CD4-positive, CD25-positive, alpha-beta regulatory T cell (primary cell): ENCODE data around the gene GARIN1A. TPM values are rescaled to one million over a fixed set of nuclear protein-coding genes. Genes with fewer than 3 reads are reported as not detected.

ENCODE experiments used
- ATAC-seq, 2 donors: fragments of 150-1000 bp; cut with Tn5 transposase; one replicate each; pipeline ENCODE4 v1.10.0; 2021; ENCODE audit warnings: low read depth in 2 of 2, moderate number of reproducible peaks in 2 of 2, moderate library complexity in 1 of 2
- DNase-seq, 3 donors: peaks; one replicate each; pipeline versions ENCODE4 v3.0.0 to v3.0.0-alpha.2; 2012 to 2022; ENCODE audit warnings: mixed read lengths in 1 of 3
- H3K27ac ChIP-seq: one replicate; pipeline ENCODE4 v1.7.0; 2013; ENCODE audit warnings: mild to moderate bottlenecking, low read length; ENCODE audit not compliant: insufficient read depth, poor library complexity, severe bottlenecking
- H3K27me3 ChIP-seq: one replicate; pipeline ENCODE4 v1.7.0; 2013; ENCODE audit warnings: low read length; ENCODE audit not compliant: control insufficient read depth, insufficient read depth
- H3K36me3 ChIP-seq: one replicate; pipeline ENCODE4 v1.7.0; 2013; ENCODE audit warnings: mild to moderate bottlenecking, low read length, moderate library complexity; ENCODE audit not compliant: control insufficient read depth, insufficient read depth
- H3K4me1 ChIP-seq: 2 replicates; pipeline ENCODE4 v1.7.0; 2013; ENCODE audit warnings: mild to moderate bottlenecking, low read length; ENCODE audit not compliant: insufficient read depth, control insufficient read depth, poor library complexity, severe bottlenecking
- H3K4me3 ChIP-seq: one replicate; pipeline ENCODE4 v1.7.0; 2013; ENCODE audit warnings: low read depth, mild to moderate bottlenecking, low read length, moderate library complexity
- H3K9me3 ChIP-seq, 2 experiments: 1 replicate in 1 of 2; 2 replicates in 1 of 2; pipeline ENCODE4 v1.7.0; 2013; ENCODE audit warnings: low read length in 2 of 2, mild to moderate bottlenecking in 1 of 2, moderate library complexity in 1 of 2; ENCODE audit not compliant: control insufficient read depth in 2 of 2
- H3K27ac Mint-ChIP-seq, 3 donors: one replicate each; pipeline ENCODE4 v1.8.0; 2020 to 2022; ENCODE audit warnings: mild to moderate bottlenecking in 3 of 3, mixed read lengths in 3 of 3, moderate library complexity in 2 of 3
- H3K27me3 Mint-ChIP-seq: one replicate; pipeline ENCODE4 v1.8.0; 2022; ENCODE audit warnings: mild to moderate bottlenecking, mixed read lengths
- H3K36me3 Mint-ChIP-seq: one replicate; pipeline ENCODE4 v1.8.0; 2020; ENCODE audit warnings: mixed read lengths
- H3K4me1 Mint-ChIP-seq, 4 donors: one replicate each; pipeline ENCODE4 v1.8.0; 2020 to 2022; ENCODE audit warnings: mixed read lengths in 4 of 4, mild to moderate bottlenecking in 1 of 4
- H3K4me3 Mint-ChIP-seq, 4 donors: one replicate each; pipeline ENCODE4 v1.8.0; 2020 to 2022; ENCODE audit warnings: mild to moderate bottlenecking in 4 of 4, mixed read lengths in 4 of 4, moderate library complexity in 3 of 4
- H3K9me3 Mint-ChIP-seq, 7 donors: one replicate each; pipeline ENCODE4 v1.8.0; 2020 to 2022; ENCODE audit warnings: mixed read lengths in 7 of 7, mild to moderate bottlenecking in 3 of 7, moderate library complexity in 2 of 7
- polyA plus RNA-seq, 4 donors: library from polyadenylated mRNA; unstranded; fragments of 300-500 nt; fragmentation: Illumina TruSeq; gene quantifications; one replicate each; pipeline ENCODE4 v1.2.3, GENCODE V29; 2021
- total RNA-seq: library from RNA; stranded (reverse); gene quantifications from one replicate; pipeline ENCODE4 v1.2.3, GENCODE V29; 2022

The GARIN1A gene
- total and polyA plus RNA-seq, 5 donors from 2014 or later = 0.14 to 1.9 TPM; not detected in 3

DNA sequence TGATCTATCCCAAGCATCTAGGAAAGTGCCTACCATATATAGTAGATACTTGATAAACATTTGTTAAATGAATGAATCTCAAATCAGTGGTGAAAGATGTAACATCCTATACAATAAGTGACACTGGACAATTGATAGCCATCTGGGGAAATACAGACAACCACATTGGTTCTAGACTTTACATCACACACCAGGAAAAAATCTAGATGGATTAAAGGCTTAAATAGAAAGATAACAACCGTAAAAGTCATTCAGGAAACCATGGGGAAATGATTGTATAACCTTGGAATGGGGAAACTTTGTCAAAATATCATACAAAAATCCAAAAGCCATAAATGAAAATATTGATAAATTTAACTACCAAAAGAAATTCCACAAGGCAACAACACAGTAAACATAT is 7.0 kb upstream of the GARIN1A start:
- Histone ChIP-seq H3K4me1 (no peaks in the 10 kb centered on the region), H3K9me3 (peaks cover 0 to 5% of the 10 kb centered on the region in 2 experiments), H3K4me3 (no peak overlapping the region), H3K27me3 (no peaks in the 10 kb centered on the region), H3K36me3 (no peaks in the 10 kb centered on the region), H3K27ac (no peak overlapping the region)
- Mint-ChIP-seq H3K9me3 (peaks cover 0 to 15% (median 4%) of the 10 kb centered on the region in 7 donors), H3K4me3 (no peak overlapping the region), H3K4me1 (peaks cover 0 to 7% (median 0%) of the 10 kb centered on the region in 4 donors), H3K27me3 (peaks cover 4% of the 10 kb centered on the region), H3K27ac (peak overlapping the region in 1 of 3 donors; percentile 4), H3K36me3 (peaks cover 6% of the 10 kb centered on the region)
- ATAC-seq (no peak), DNase-seq (no peak)

- Mint-ChIP-seq H3K4me1 (peaks cover 0 to 7% (median 0%) of the 10 kb centered on the region in 4 donors), H3K9me3 (peaks cover 0 to 11% (median 4%) of the 10 kb centered on the region in 7 donors), H3K27ac (no peak overlapping the region), H3K4me3 (no peak overlapping the region), H3K36me3 (peaks cover 6% of the 10 kb centered on the region), H3K27me3 (peaks cover 4% of the 10 kb centered on the region)
- Histone ChIP-seq H3K27ac (no peak overlapping the region), H3K9me3 (peaks cover 0 to 5% of the 10 kb centered on the region in 2 experiments), H3K4me3 (no peak overlapping the region), H3K4me1 (no peaks in the 10 kb centered on the region), H3K27me3 (no peaks in the 10 kb centered on the region), H3K36me3 (no peaks in the 10 kb centered on the region)
- peak in 2 of 3 donors; percentile 12 to 19 for DNase-seq
- no peak for ATAC-seq
Measured at GRCh38 chr7:128666200-128666599, 5.9 kb upstream of the GARIN1A start.

GRCh38 chr7:128672927-128673517 is 930 bp downstream of the GARIN1A start:
- H3K27ac ChIP-seq = no peak overlapping the region
- no peaks in the 10 kb centered on the region for H3K36me3 ChIP-seq
- H3K4me3 ChIP-seq = no peak overlapping the region
- H3K27me3 ChIP-seq = peaks cover 4% of the 10 kb centered on the region
- ATAC-seq (peak; percentile 39 to 47), DNase-seq (peak in 2 of 3 donors; percentile 12 to 33)
- H3K4me3 Mint-ChIP-seq = no peak overlapping the region
- peaks cover 28% of the 10 kb centered on the region for H3K27me3 Mint-ChIP-seq
- H3K4me1 Mint-ChIP-seq = peaks cover 0 to 10% (median 2%) of the 10 kb centered on the region in 4 donors
- peak overlapping the region in 2 of 3 donors; percentile 49 to 64 for H3K27ac Mint-ChIP-seq
- no peaks in the 10 kb centered on the region for H3K9me3 ChIP-seq
- peaks cover 0 to 1% (median 0%) of the 10 kb centered on the region in 7 donors for H3K9me3 Mint-ChIP-seq
- H3K4me1 ChIP-seq = no peaks in the 10 kb centered on the region
- H3K36me3 Mint-ChIP-seq = no peaks in the 10 kb centered on the region

- Histone ChIP-seq H3K36me3 (no peaks in the 10 kb centered on the region), H3K27me3 (peaks cover 4% of the 10 kb centered on the region), H3K4me3 (no peak overlapping the region), H3K4me1 (no peaks in the 10 kb centered on the region), H3K9me3 (no peaks in the 10 kb centered on the region), H3K27ac (no peak overlapping the region)
- H3K4me3 Mint-ChIP-seq = peak overlapping the region in 1 of 4 donors; percentile 70
- H3K36me3 Mint-ChIP-seq = no peaks in the 10 kb centered on the region
- H3K4me1 Mint-ChIP-seq = peaks cover 0 to 10% (median 2%) of the 10 kb centered on the region in 4 donors
- H3K27me3 Mint-ChIP-seq = peaks cover 28% of the 10 kb centered on the region
- ATAC-seq = no peak
- no peak overlapping the region for H3K27ac Mint-ChIP-seq
- no peaks in the 10 kb centered on the region for H3K9me3 Mint-ChIP-seq
- DNase-seq = no peak
Measured at GRCh38 chr7:128673571-128673970, 1.5 kb downstream of the GARIN1A start.

DNA sequence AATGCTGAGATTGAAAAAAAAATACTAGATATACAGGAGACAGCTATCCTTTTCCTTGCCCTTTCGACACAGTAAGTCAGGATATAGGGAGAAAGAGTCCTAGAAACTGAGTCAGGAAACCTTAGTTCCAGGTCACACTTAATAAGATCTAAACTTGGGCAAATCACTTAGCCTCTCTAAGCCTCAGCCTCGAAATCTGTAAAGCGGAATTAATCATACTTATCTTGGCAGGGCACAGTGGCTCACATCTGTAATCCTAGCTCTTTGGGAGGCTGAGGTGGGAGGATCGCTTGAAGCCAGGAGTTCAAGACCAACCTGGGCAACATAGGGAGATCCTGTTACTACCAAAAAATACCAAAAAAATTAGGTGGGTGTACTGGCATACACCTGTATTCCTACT is 4.6 kb downstream of the GARIN1A start:
- no peak overlapping the region for H3K27ac Mint-ChIP-seq
- H3K27me3 ChIP-seq = peaks cover 4% of the 10 kb centered on the region
- no peak for ATAC-seq
- no peaks in the 10 kb centered on the region for H3K36me3 ChIP-seq
- no peaks in the 10 kb centered on the region for H3K4me1 ChIP-seq
- no peaks in the 10 kb centered on the region for H3K36me3 Mint-ChIP-seq
- no peak overlapping the region for H3K27ac ChIP-seq
- H3K4me3 ChIP-seq = no peak overlapping the region
- no peaks in the 10 kb centered on the region for H3K9me3 ChIP-seq
- no peak for DNase-seq
- H3K27me3 Mint-ChIP-seq = peaks cover 24% of the 10 kb centered on the region
- H3K4me1 Mint-ChIP-seq = peaks cover 0 to 12% (median 2%) of the 10 kb centered on the region in 4 donors
- H3K4me3 Mint-ChIP-seq = no peak overlapping the region
- no peaks in the 10 kb centered on the region for H3K9me3 Mint-ChIP-seq

DNA sequence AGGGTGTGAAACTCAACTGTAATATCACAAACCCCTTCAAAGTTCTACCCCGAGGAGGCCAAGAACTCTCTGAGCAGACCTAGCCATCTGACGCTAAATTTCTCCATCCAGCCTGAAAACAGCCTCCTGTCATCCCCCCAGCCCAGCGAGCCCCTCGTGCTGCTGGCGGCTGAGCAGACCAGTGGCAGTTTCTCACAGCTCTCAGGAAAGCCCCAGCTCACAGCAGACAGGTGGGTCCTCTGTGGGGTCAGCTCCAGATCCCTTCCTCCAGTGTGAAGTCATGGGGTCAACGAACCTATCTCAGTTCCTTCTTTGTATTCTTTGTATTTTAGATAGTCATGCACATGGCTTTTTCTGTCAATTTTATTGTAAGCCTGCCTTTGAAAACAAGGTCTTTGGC is 7.8 kb downstream of the GARIN1A start:
- Histone ChIP-seq H3K27me3 (no peaks in the 10 kb centered on the region), H3K9me3 (no peaks in the 10 kb centered on the region), H3K36me3 (no peaks in the 10 kb centered on the region), H3K27ac (no peak overlapping the region), H3K4me1 (no peaks in the 10 kb centered on the region), H3K4me3 (no peak overlapping the region)
- no peak for ATAC-seq
- DNase-seq = no peak
- Mint-ChIP-seq H3K9me3 (no peaks in the 10 kb centered on the region), H3K4me1 (peaks cover 0 to 2% (median 0%) of the 10 kb centered on the region in 4 donors), H3K36me3 (no peaks in the 10 kb centered on the region), H3K27ac (no peak overlapping the region), H3K27me3 (peaks cover 14% of the 10 kb centered on the region), H3K4me3 (no peak overlapping the region)

DNA sequence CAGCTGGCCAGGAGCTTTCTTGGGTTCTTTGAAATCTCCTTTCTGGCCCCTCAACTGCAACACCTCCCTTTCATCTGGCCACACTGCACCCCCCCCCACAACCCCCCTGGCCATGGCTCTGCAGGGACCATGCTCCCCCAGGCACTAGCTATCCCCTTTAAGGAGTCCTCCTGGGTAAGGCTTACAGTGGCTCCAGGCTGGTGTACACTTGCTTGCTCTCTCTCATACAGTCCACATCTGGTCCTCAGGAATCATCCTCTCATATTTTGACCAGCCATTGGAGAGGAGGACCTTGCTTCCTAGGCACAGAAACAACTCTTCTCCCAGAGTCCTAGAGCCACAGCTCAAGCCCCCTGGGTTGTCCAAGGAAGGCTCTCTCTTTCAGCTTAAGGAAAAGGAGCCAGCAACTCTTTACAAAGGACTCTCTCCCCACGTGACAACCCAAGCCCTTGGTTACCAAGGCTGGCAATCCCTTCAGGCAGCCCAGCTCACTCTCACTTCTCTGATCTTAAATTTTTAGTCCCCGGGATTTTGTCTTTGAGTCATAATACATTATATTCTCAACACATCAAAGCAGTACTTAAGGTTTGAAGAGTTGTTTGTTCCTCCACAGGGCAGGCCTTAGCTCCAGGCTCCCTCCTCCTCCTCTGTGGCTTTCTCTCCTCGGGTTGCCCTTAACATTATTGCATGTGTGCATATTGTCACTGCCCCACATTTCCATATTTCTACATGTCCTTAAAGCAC is 9.9 kb downstream of the GARIN1A start:
- Histone ChIP-seq H3K27me3 (no peaks in the 10 kb centered on the region), H3K4me3 (no peak overlapping the region), H3K9me3 (no peaks in the 10 kb centered on the region), H3K36me3 (no peaks in the 10 kb centered on the region), H3K27ac (no peak overlapping the region), H3K4me1 (no peaks in the 10 kb centered on the region)
- ATAC-seq (no peak), DNase-seq (no peak)
- Mint-ChIP-seq H3K36me3 (peaks cover 3% of the 10 kb centered on the region), H3K27me3 (peaks cover 10% of the 10 kb centered on the region), H3K4me1 (peaks cover 0 to 2% (median 0%) of the 10 kb centered on the region in 4 donors), H3K9me3 (no peaks in the 10 kb centered on the region), H3K27ac (no peak overlapping the region), H3K4me3 (no peak overlapping the region)
